Liver (tissue), 9 donors: ENCODE results near the gene SYDE2. TPM values are rescaled to one million over a fixed set of nuclear protein-coding genes. Genes with fewer than 3 reads are reported as not detected.

Experiments
- DNase-seq: peaks from one replicate; pipeline ENCODE4 v3.0.0-alpha.2; 2017; ENCODE audit warnings: low spot score
- H3K27ac ChIP-seq, 2 donors: one replicate each; pipeline ENCODE4 v1.7.0; 2013; ENCODE audit warnings: inconsistent platforms in 2 of 2, low read length in 2 of 2, control low read depth in 1 of 2, low read depth in 1 of 2, mild to moderate bottlenecking in 1 of 2
- H3K27me3 ChIP-seq, 4 donors: one replicate each; pipeline versions ENCODE4 v1.6.1 to v1.7.0; 2013; ENCODE audit warnings: low read length in 3 of 4, inconsistent platforms in 1 of 4, mild to moderate bottlenecking in 1 of 4, moderate library complexity in 1 of 4; ENCODE audit not compliant: control insufficient read depth in 4 of 4, insufficient read depth in 4 of 4
- H3K36me3 ChIP-seq, 4 donors: one replicate each; pipeline versions ENCODE4 v1.6.1 to v1.7.0; 2013; ENCODE audit warnings: low read length in 3 of 4, mild to moderate bottlenecking in 3 of 4, low read depth in 1 of 4, moderate library complexity in 1 of 4; ENCODE audit not compliant: control insufficient read depth in 4 of 4, insufficient read depth in 3 of 4
- H3K4me1 ChIP-seq, 4 donors: one replicate each; pipeline versions ENCODE4 v1.6.1 to v1.7.0; 2013; ENCODE audit warnings: low read length in 3 of 4, mild to moderate bottlenecking in 3 of 4, moderate library complexity in 1 of 4; ENCODE audit not compliant: control insufficient read depth in 4 of 4, insufficient read depth in 4 of 4
- H3K4me3 ChIP-seq, 3 donors: one replicate each; pipeline versions ENCODE4 v1.6.1 to v1.7.0; 2013; ENCODE audit warnings: low read length in 3 of 3, control low read depth in 1 of 3, low read depth in 1 of 3, mild to moderate bottlenecking in 1 of 3
- H3K9ac ChIP-seq, 2 donors: one replicate each; pipeline ENCODE4 v1.7.0; 2013; ENCODE audit warnings: low read length in 2 of 2, mild to moderate bottlenecking in 2 of 2, moderate library complexity in 2 of 2, control low read depth in 1 of 2, low read depth in 1 of 2
- H3K9me3 ChIP-seq, 4 donors: one replicate each; pipeline versions ENCODE4 v1.6.1 to v1.7.0; 2013; ENCODE audit warnings: low read length in 3 of 4; ENCODE audit not compliant: control insufficient read depth in 4 of 4
- ATF3 ChIP-seq: IDR thresholded peaks from 2 replicates; pipeline ENCODE4 v1.6.1; 2016; ENCODE audit warnings: antibody characterized with exemption
- CTCF ChIP-seq: fragments of 150-350 bp; IDR thresholded peaks from 2 replicates; pipeline ENCODE4 v1.5.1; 2017; ENCODE audit warnings: improper control_type of control experiment, low read depth, low read length; ENCODE audit not compliant: missing input control
- EGR1 ChIP-seq, 2 donors: IDR thresholded peaks; 2 replicates each; pipeline ENCODE4 v1.6.1; 2016 to 2018; ENCODE audit warnings: antibody characterized with exemption in 2 of 2, low read depth in 2 of 2
- FOXA1 ChIP-seq: IDR thresholded peaks from 2 replicates; pipeline ENCODE4 v1.6.1; 2016; ENCODE audit warnings: antibody characterized with exemption
- FOXA2 ChIP-seq: IDR thresholded peaks from 2 replicates; pipeline ENCODE4 v1.6.1; 2016; ENCODE audit warnings: antibody characterized with exemption
- GABPA ChIP-seq, 2 donors: IDR thresholded peaks in 1 of 2; conservative IDR thresholded peaks in 1 of 2; 2 replicates each; pipeline ENCODE4 v1.6.1; 2016; ENCODE audit warnings: antibody characterized with exemption in 2 of 2, mild to moderate bottlenecking in 1 of 2, moderate library complexity in 1 of 2
- HNF4A ChIP-seq, 2 donors: conservative IDR thresholded peaks; 2 replicates each; pipeline ENCODE4 v1.6.1; 2016; ENCODE audit warnings: antibody characterized with exemption in 2 of 2, mild to moderate bottlenecking in 2 of 2
- HNF4G ChIP-seq: IDR thresholded peaks from 2 replicates; pipeline ENCODE4 v1.6.1; 2016; ENCODE audit warnings: antibody characterized with exemption
- JUND ChIP-seq, 2 donors: IDR thresholded peaks; 2 replicates each; pipeline ENCODE4 v1.6.1; 2016; ENCODE audit warnings: antibody characterized with exemption in 2 of 2
- MAX ChIP-seq: IDR thresholded peaks from 2 replicates; pipeline ENCODE4 v1.6.1; 2016; ENCODE audit warnings: antibody characterized with exemption
- NR2F2 ChIP-seq: IDR thresholded peaks from 2 replicates; pipeline ENCODE4 v1.6.1; 2016; ENCODE audit warnings: antibody characterized with exemption
- RAD21 ChIP-seq, 2 donors: IDR thresholded peaks; 2 replicates each; pipeline ENCODE4 v1.6.1; 2016; ENCODE audit warnings: antibody characterized with exemption in 2 of 2, mild to moderate bottlenecking in 2 of 2
- REST ChIP-seq: IDR thresholded peaks from 2 replicates; pipeline ENCODE4 v1.6.1; 2016; ENCODE audit warnings: antibody characterized with exemption, mild to moderate bottlenecking
- RXRA ChIP-seq, 2 donors: IDR thresholded peaks; 2 replicates each; pipeline ENCODE4 v1.6.1; 2017 to 2018; ENCODE audit warnings: antibody characterized with exemption in 2 of 2, mild to moderate bottlenecking in 1 of 2
- SP1 ChIP-seq: IDR thresholded peaks from 2 replicates; pipeline ENCODE4 v1.6.1; 2018; ENCODE audit warnings: antibody characterized with exemption, mild to moderate bottlenecking
- TAF1 ChIP-seq: conservative IDR thresholded peaks from 2 replicates; pipeline ENCODE4 v1.6.1; 2016; ENCODE audit warnings: antibody characterized with exemption, mild to moderate bottlenecking
- YY1 ChIP-seq: IDR thresholded peaks from 2 replicates; pipeline ENCODE4 v1.6.1; 2016; ENCODE audit warnings: antibody characterized with exemption, mild to moderate bottlenecking
- WGBS: extraction: QIAGEN DNeasy Blood & Tissue Kit; methylation state at CpG from one replicate; pipeline ENCODE4 v1.1.7; 2013; 5-methylcytosine and 5-hydroxymethylcytosine counted together
- polyA plus RNA-seq, 2 donors: library from polyadenylated mRNA; stranded (reverse) in 1 of 2; unstranded in 1 of 2; fragments of 200-250 nt in 1 of 2; fragments of >200 nt in 1 of 2; fragmentation: Nextera tagmentation in 1 of 2; extraction: Ambion mirVana in 1 of 2; gene quantifications; one replicate each; pipeline versions ENCODE4 v1.2.1 to v1.2.3, GENCODE V29; 2013 to 2015
- total RNA-seq, 2 donors: library from RNA; depleted of rRNA; stranded (reverse); fragments of >200 nt; gene quantifications; one replicate each; pipeline ENCODE4 v1.2.3, GENCODE V29; 2014
- TF ChIP-seq, protein P1 (sequence below): IDR thresholded peaks from 2 replicates; pipeline ENCODE4 v1.6.1; 2016; ENCODE audit warnings: antibody characterized with exemption
- donor health status: healthy.
- donor health status: healthy.
- donor health status: healthy.
- donor health status: healthy.
- donor health status: healthy.

Gene SYDE2
- total and polyA plus RNA-seq, 4 donors = 1.3 to 11.5 (median 3.7) TPM

DNA sequence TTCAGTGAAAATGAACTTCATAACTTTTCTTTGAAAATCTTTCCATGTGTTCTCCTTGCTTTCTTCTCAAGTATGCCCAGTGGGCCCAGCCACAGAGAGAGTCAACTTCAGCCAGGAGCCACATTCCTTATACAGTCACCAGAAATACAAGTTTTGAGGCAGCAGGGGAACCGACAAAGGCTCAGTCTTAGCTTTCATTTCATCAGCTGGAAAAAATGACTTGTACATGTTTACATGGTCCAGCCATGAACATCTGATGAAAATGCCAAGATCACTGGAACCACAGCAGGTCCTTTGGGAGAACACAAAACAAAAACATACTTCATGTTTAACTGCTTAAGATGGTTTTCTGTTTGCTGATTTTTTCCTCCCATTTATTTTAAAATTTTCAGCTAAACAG is 72.5 kb downstream of the SYDE2 start (continued):
- TF ChIP-seq REST = no peak
- TF ChIP-seq ATF3 = no peak

GRCh38 chr1:85125891-85126290 is 74.9 kb downstream of the SYDE2 start:
- H3K4me1 ChIP-seq = peaks cover 0 to 15% (median 9%) of the 10 kb centered on the region in 4 donors
- TF ChIP-seq MAX = peak; percentile 65
- no peak for TF ChIP-seq NR2F2
- peak in 1 of 2 donors; percentile 57 for TF ChIP-seq JUND (IDR thresholded peaks at IDR 0.05)
- peak; percentile 18 to 70 for TF ChIP-seq RXRA (IDR thresholded peaks at IDR 0.05)
- TF ChIP-seq SP1 = peak; percentile 64
- TF ChIP-seq RAD21 (IDR thresholded peaks at IDR 0.05) = peak; percentile 42 to 47
- TF ChIP-seq, protein P1, sequence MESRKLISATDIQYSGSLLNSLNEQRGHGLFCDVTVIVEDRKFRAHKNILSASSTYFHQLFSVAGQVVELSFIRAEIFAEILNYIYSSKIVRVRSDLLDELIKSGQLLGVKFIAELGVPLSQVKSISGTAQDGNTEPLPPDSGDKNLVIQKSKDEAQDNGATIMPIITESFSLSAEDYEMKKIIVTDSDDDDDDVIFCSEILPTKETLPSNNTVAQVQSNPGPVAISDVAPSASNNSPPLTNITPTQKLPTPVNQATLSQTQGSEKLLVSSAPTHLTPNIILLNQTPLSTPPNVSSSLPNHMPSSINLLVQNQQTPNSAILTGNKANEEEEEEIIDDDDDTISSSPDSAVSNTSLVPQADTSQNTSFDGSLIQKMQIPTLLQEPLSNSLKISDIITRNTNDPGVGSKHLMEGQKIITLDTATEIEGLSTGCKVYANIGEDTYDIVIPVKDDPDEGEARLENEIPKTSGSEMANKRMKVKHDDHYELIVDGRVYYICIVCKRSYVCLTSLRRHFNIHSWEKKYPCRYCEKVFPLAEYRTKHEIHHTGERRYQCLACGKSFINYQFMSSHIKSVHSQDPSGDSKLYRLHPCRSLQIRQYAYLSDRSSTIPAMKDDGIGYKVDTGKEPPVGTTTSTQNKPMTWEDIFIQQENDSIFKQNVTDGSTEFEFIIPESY = peak; percentile 60
- TF ChIP-seq TAF1 = no peak
- no peak for TF ChIP-seq ATF3
- no peak for TF ChIP-seq EGR1 (IDR thresholded peaks at IDR 0.05; ENCODE audit: low read depth in 2 of 2)
- peak in 1 of 2 donors; percentile 33 for TF ChIP-seq GABPA (IDR thresholded peaks at IDR 0.05 in 1 of 2, conservative IDR thresholded peaks at IDR 0.05 in 1 of 2)
- TF ChIP-seq REST = no peak
- peak; percentile 60 for TF ChIP-seq YY1
- TF ChIP-seq HNF4A (conservative IDR thresholded peaks at IDR 0.05) = peak; percentile 53 to 62
- no peak for TF ChIP-seq CTCF
- peak; percentile 99 for TF ChIP-seq FOXA2
- TF ChIP-seq HNF4G = no peak
- peak; percentile 97 for TF ChIP-seq FOXA1
- peak overlapping the region in 1 of 2 donors; percentile 33 for H3K9ac ChIP-seq
- H3K36me3 ChIP-seq = no peaks in the 10 kb centered on the region
- H3K27ac ChIP-seq = peak overlapping the region; percentile 31 to 53
- H3K9me3 ChIP-seq = no peaks in the 10 kb centered on the region
- H3K4me3 ChIP-seq = no peak overlapping the region
- H3K27me3 ChIP-seq = no peaks in the 10 kb centered on the region
- no peak for DNase-seq
- 23% methylated on average over 1 of the region's 1 CpG for WGBS
